Adrenal gland (tissue), 5 donors: ENCODE results near the gene PCDHB16.
"Not testable (repeated sequence)": the region's sequence is repeated elsewhere in the genome, so short reads cannot be mapped to it uniquely, and the experiment has no call there.

Source experiments
- POLR2A ChIP-seq, 2 donors: fragments of 450-650 bp; IDR thresholded peaks; one replicate each; pipeline ENCODE4 v1.6.1; 2017; ENCODE audit warnings: antibody characterized with exemption in 2 of 2, mild to moderate bottlenecking in 2 of 2, moderate library complexity in 1 of 2
- TF ChIP-seq, protein P1 (sequence below), 6 experiments: fragments of 450-650 bp in 4 of 6; fragments of 200-600 bp in 2 of 6; sonication (generic) in 1 of 6; IDR thresholded peaks; 1 replicate in 5 of 6; 2 replicates in 1 of 6; pipeline versions ENCODE4 v1.5.1 to v1.8.0; 2016 to 2021; ENCODE audit warnings: antibody characterized with exemption in 6 of 6, mild to moderate bottlenecking in 2 of 6, moderate library complexity in 1 of 6
- donor health status: DM: no; HTN: no; CAD: no.

DNA sequence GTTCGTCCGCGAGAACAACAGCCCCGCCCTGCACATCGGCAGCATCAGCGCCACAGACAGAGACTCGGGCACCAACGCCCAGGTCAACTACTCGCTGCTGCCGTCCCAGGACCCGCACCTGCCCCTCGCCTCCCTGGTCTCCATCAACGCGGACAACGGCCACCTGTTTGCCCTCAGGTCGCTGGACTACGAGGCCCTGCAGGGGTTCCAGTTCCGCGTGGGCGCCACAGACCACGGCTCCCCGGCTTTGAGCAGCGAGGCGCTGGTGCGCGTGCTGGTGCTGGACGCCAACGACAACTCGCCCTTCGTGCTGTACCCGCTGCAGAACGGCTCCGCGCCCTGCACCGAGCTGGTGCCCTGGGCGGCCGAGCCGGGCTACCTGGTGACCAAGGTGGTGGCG, 28.1 kb downstream of the PCDHB16 start:
- TF ChIP-seq, protein P1, sequence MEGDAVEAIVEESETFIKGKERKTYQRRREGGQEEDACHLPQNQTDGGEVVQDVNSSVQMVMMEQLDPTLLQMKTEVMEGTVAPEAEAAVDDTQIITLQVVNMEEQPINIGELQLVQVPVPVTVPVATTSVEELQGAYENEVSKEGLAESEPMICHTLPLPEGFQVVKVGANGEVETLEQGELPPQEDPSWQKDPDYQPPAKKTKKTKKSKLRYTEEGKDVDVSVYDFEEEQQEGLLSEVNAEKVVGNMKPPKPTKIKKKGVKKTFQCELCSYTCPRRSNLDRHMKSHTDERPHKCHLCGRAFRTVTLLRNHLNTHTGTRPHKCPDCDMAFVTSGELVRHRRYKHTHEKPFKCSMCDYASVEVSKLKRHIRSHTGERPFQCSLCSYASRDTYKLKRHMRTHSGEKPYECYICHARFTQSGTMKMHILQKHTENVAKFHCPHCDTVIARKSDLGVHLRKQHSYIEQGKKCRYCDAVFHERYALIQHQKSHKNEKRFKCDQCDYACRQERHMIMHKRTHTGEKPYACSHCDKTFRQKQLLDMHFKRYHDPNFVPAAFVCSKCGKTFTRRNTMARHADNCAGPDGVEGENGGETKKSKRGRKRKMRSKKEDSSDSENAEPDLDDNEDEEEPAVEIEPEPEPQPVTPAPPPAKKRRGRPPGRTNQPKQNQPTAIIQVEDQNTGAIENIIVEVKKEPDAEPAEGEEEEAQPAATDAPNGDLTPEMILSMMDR (IDR thresholded peaks at IDR 0.05): not testable (repeated sequence)
- not testable (repeated sequence) for TF ChIP-seq POLR2A (IDR thresholded peaks at IDR 0.05)
